Kidney glomerular epithelial cell (primary cell): ENCODE results near the gene SCN4A.

Experiments used
- DNase-seq: peaks from one replicate; lab custom pipeline; 2025; lab: John Stamatoyannopoulos, UW

The SCN4A gene

GRCh38 chr17:63955232-63955631 lies 17.5 kb downstream of the SCN4A start:
- no peak for DNase-seq

GRCh38 chr17:63954402-63955063 lies 18.2 kb downstream of the SCN4A start:
- no peak for DNase-seq

GRCh38 chr17:63950940-63951907 lies 21.5 kb downstream of the SCN4A start:
- no peak for DNase-seq

DNA sequence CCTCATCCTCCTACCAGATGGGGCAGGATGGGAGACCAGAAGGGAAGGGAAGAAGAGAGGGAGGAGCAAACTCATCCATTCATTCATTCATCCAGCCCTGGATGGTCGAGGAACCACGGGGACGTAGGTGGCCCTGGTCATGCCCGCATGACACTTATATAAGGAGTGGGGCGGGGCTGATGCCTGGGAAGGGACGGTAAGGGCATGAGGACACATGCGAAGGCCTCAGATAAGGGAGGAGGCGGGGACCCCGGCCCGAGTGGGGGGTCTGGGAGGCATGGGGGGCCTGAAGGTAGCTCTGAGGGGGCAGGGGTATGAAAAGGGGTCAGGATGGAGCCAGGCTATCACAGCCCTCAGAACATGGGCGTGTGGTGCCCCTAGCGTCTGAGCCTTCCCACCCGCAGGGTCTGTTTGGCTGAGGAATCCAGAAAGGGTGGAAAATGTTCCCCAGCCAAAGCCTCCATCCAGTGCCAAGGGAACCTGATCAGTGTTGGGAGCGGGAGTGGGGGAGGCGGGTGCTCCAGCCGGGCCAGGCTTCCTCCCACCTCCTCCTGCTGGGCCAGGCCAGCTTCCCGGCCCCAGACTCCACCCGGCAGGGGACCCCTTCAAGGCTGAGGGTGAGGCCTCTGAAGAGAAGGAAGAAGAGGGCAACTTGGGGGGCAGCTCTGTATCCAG lies 23.0 kb downstream of the SCN4A start:
- no peak for DNase-seq

- DNase-seq, result no peak
Measured at GRCh38 chr17:63948521-63948920, 24.2 kb downstream of the SCN4A start.

- DNase-seq, result no peak
Measured at GRCh38 chr17:63947711-63948330, 24.9 kb downstream of the SCN4A start.

- DNase-seq, result peak; percentile 9
Measured at GRCh38 chr17:63946440-63947363, 26.0 kb downstream of the SCN4A start.

GRCh38 chr17:63945784-63946439 lies 26.8 kb downstream of the SCN4A start:
- DNase-seq, result no peak

GRCh38 chr17:63944736-63945499 lies 27.8 kb downstream of the SCN4A start:
- no peak for DNase-seq

DNA sequence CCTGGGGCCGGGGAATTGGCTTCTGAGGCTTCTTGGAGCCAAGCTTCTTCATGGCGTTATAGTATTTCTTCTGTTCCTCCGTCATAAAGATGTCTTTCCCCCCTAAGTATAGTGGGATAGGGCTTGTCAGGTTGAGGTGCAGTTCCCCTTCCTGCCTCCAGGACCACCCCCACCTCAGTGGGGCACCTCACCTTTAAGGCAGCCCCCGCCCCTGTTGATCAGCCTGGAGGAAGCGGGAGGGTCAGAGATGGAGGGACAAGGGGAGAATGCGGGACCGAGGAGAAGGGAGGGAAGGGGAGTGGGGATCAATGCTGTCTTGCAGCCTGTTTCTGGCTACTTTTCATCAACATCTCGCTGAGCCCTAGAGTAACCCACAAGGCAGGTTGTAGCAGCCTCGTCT lies 29.0 kb downstream of the SCN4A start:
- no peak for DNase-seq

GRCh38 chr17:63942309-63942985 lies 30.3 kb downstream of the SCN4A start:
- DNase-seq, result no peak

- no peak for DNase-seq
Measured at GRCh38 chr17:63941751-63942150, 31.0 kb downstream of the SCN4A start.

DNA sequence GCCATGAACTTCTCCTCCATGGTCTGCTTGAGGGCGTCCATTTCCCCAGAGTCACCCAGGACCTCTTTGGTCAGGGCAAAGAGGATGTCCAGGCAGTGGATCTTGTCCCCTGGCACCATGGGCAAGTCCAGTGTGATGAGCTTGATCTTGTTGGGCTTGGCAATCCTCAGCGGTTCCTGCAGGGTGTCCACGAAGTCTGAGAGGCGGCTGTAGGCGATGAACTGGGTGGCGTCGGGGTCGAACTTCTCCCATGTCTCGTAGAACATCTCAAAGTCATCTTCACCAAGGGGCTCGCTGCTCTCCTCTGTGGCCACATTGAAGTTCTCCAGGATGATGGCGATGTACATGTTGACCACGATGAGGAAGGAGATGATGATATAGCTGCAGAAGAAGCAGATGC lies 31.6 kb downstream of the SCN4A start:
- no peak for DNase-seq

DNA sequence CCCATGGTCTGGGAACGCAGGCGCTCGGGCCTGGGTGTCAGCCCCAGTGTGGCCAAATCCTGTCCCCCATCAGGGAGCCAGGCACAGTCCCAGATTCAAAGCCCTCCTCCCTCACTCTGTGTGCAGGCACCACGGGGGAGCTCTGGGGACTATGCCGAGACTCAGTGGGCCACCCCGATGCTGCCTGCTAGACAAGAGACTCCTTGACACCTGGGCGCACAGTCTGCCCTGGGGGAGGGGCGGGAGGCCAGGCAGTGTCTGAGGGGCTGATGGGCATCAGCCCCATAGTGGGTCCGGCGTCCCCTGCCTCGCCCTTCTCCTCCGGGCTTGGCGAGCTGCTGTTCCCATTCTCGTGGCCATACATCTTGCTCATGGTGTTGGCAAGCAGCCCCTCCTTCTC lies 32.1 kb downstream of the SCN4A start:
- DNase-seq, result no peak

- no peak for DNase-seq
Measured at GRCh38 chr17:63939884-63940283, 32.8 kb downstream of the SCN4A start.

- no peak for DNase-seq
Measured at GRCh38 chr17:63939401-63939800, 33.3 kb downstream of the SCN4A start.

DNA sequence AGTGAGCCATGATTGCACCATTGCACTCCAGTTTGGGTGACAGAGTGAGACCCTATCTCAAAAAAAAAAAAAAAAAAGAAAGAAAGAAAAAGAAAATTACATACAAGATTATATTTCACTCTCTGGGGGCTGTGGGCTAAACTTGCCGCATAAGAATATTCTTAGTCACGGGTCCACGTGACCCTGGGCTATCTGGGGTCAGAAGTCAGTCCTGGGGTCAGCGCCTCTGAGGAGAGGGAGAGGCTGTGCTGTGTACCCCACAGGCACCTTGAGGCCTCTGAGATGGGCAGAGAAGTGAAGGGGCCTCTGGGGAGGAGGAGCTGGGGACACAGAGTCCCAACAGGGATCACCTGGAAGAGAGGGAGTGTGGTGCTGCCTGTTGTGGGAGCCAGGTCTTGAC lies 34.8 kb downstream of the SCN4A start:
- no peak for DNase-seq

GRCh38 chr17:63937319-63937718 lies 35.4 kb downstream of the SCN4A start:
- DNase-seq, result no peak
